AG09309 (cell line): ENCODE results near the gene PRMT3.
"Not testable (repeated sequence)": the region's sequence is repeated elsewhere in the genome, so short reads cannot be mapped to it uniquely, and the experiment has no call there.

Experiments used
- DNase-seq: peaks from one replicate; pipeline ENCODE4 v3.0.0-alpha.2; 2010; ENCODE audit warnings: low read depth
- H3K4me3 ChIP-seq: 2 replicates; pipeline ENCODE4 v1.5.1; 2011; ENCODE audit warnings: mild to moderate bottlenecking, low read depth, low read length, moderate library complexity; ENCODE audit not compliant: control insufficient read depth
- TF ChIP-seq, protein P1 (sequence below): IDR thresholded peaks from 2 replicates; pipeline ENCODE4 v1.5.1; 2011; ENCODE audit warnings: mild to moderate bottlenecking, low read depth, low read length, inconsistent platforms; ENCODE audit not compliant: insufficient read depth, control insufficient read depth; ENCODE audit errors: missing control alignments

PRMT3 gene

DNA sequence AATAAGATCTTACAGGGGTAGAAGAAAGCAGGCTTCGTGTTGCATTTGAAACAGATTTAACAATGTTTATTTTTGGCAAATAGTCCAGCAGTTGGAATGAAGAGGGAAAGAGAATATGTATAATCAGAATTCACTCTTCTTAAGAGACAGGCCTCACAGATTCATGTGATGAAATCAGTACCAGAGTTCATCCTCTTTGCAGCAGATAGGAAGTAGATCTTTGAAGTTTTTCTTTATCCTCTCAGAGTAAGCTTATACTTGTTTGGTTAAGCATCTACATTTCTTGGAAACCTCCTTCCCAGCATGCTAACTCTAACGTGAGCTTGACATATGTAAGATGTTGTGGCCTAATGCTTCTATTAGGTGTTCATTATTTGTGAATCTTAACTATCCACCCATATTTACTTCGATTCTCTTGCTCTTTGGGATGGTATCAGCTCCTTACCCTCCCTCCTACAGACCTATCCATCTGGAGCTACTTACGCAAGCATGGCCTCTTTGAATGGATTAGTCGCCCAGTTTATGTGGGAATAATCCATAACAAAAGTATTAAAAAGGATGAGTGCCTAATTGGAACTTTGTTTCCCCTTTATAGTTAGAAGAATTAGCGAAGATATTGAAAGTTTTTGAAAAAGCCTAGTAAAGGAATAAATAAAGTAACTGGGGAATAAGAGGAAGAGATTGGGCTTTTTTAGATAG, 80.1 kb downstream of the PRMT3 start:
- TF ChIP-seq, protein P1, sequence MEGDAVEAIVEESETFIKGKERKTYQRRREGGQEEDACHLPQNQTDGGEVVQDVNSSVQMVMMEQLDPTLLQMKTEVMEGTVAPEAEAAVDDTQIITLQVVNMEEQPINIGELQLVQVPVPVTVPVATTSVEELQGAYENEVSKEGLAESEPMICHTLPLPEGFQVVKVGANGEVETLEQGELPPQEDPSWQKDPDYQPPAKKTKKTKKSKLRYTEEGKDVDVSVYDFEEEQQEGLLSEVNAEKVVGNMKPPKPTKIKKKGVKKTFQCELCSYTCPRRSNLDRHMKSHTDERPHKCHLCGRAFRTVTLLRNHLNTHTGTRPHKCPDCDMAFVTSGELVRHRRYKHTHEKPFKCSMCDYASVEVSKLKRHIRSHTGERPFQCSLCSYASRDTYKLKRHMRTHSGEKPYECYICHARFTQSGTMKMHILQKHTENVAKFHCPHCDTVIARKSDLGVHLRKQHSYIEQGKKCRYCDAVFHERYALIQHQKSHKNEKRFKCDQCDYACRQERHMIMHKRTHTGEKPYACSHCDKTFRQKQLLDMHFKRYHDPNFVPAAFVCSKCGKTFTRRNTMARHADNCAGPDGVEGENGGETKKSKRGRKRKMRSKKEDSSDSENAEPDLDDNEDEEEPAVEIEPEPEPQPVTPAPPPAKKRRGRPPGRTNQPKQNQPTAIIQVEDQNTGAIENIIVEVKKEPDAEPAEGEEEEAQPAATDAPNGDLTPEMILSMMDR: no peak
- no peak overlapping the region for H3K4me3 ChIP-seq
- DNase-seq: no peak

- no peak overlapping the region for H3K4me3 ChIP-seq
- TF ChIP-seq, protein P1: no peak
- no peak for DNase-seq
Measured at GRCh38 chr11:20470348-20470747, 82.8 kb downstream of the PRMT3 start.

DNA sequence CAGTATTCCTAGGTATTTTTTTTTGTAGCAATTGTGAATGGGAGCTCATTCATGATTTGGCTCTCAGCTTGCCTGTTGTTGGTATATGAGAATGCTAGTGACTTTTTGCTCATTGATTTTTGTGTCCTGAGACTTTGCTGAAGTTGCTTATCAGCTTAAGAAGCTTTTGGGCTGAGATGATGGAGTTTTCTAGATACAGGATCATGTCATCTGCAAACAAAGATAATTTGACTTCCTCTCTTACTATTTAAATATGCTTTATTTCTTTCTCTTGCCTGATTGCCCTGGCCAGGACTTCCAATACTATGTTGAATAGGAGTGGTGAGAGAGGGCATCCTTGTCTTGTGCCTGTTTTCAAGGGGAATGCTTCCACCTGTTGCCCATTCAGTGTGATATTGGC, 84.4 kb downstream of the PRMT3 start:
- H3K4me3 ChIP-seq, DNase-seq: not testable (repeated sequence)

DNA sequence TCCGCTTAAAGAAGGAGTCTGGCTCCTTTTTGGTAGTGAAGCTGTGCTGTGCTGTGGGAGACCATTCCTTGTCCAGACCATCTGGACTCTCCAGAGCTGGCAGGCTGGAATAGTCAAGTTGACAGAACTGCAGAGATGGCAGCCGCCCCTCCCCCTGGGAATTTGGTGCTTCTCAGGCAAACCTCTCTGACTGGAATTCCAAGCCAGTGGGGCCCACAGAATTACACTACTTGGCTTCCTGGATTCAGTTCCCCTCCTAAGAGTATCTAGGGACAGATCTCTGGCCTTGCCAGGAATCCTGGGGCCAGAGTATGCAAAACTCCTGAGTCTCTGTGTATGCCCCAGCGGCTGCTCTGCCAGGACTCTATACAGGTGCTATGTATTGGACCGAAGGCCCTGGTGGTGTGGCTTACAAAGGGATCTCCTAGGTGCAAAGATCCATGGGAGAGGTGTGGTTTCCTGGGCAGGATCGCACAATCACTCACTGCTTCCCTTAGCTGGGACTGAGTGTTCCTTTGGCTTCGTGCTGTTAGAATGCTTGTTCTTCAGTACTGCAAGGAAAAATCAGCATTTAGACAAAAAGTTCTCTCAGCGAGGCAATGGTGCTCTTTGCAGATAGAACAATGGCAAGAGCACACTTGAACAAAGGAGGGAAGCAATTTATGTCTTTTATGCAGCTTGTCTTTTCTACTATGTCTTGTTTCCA, 86.8 kb downstream of the PRMT3 start:
- no peak overlapping the region for H3K4me3 ChIP-seq
- no peak for DNase-seq
- TF ChIP-seq, protein P1: no peak

DNA sequence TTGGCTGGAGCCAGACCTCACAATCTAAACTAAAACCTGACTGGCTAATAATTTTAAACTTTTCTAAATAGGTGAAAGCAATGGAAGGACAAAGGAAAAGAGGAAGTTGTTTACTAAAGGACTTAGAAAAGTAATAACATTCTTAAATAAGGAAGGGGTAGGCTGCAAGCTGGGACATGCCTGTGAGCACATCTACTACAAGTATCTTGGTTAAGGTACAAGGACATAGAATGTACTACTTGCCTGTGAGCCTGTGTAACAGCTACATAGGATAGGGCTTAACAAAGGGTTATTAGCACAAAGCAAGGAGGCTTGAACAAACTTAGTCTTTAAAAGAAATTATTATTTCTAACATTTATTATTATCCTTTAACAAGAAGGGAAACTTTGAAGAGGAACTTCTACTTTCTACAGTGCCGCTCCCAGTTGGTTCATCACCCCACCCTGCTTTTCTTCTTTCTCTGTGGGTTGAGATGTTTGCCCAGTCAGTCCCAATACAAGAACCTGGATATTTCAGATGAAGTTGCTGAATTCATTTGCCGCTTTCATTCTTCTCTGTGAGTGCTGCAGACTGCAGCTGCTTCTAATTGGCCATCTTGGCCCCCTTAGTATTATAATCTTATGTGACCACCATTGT, 87.5 kb downstream of the PRMT3 start:
- H3K4me3 ChIP-seq: no peak overlapping the region
- no peak for DNase-seq
- TF ChIP-seq, protein P1: no peak

- DNase-seq: no peak
- TF ChIP-seq, protein P1: no peak
- H3K4me3 ChIP-seq: no peak overlapping the region
Measured at GRCh38 chr11:20477418-20478090, 90.0 kb downstream of the PRMT3 start.
